Esophagus muscularis mucosa (tissue), 3 donors: ENCODE data around the gene CLEC16A.

Source experiments
- POLR2AphosphoS5 ChIP-seq, 2 donors: sonication (generic); formaldehyde crosslinking; IDR thresholded peaks; one replicate each; pipeline ENCODE4 v1.6.1; 2017; ENCODE audit warnings: antibody characterized with exemption in 2 of 2
- TF ChIP-seq, protein P1 (sequence below), 3 experiments: fragments of 200-600 bp in 2 of 3; fragments of 450-650 bp in 1 of 3; sonication (generic) in 2 of 3; IDR thresholded peaks; one replicate each; pipeline ENCODE4 v1.5.1; 2017 to 2019; ENCODE audit warnings: antibody characterized with exemption in 3 of 3, mild to moderate bottlenecking in 2 of 3, moderate library complexity in 1 of 3

- TF ChIP-seq POLR2AphosphoS5 (IDR thresholded peaks at IDR 0.05) = no peak
- TF ChIP-seq, protein P1, sequence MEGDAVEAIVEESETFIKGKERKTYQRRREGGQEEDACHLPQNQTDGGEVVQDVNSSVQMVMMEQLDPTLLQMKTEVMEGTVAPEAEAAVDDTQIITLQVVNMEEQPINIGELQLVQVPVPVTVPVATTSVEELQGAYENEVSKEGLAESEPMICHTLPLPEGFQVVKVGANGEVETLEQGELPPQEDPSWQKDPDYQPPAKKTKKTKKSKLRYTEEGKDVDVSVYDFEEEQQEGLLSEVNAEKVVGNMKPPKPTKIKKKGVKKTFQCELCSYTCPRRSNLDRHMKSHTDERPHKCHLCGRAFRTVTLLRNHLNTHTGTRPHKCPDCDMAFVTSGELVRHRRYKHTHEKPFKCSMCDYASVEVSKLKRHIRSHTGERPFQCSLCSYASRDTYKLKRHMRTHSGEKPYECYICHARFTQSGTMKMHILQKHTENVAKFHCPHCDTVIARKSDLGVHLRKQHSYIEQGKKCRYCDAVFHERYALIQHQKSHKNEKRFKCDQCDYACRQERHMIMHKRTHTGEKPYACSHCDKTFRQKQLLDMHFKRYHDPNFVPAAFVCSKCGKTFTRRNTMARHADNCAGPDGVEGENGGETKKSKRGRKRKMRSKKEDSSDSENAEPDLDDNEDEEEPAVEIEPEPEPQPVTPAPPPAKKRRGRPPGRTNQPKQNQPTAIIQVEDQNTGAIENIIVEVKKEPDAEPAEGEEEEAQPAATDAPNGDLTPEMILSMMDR (IDR thresholded peaks at IDR 0.05) = no peak
Observed at GRCh38 chr16:11173426-11173825, 229.1 kb downstream of the CLEC16A start.
